ENCODE measurements around the gene OTUD5. TPM values are rescaled to one million over a fixed set of nuclear protein-coding genes. Genes with fewer than 3 reads are reported as not detected.

Gene OTUD5
- total RNA-seq, 1 donor, result 26.0 TPM

DNA sequence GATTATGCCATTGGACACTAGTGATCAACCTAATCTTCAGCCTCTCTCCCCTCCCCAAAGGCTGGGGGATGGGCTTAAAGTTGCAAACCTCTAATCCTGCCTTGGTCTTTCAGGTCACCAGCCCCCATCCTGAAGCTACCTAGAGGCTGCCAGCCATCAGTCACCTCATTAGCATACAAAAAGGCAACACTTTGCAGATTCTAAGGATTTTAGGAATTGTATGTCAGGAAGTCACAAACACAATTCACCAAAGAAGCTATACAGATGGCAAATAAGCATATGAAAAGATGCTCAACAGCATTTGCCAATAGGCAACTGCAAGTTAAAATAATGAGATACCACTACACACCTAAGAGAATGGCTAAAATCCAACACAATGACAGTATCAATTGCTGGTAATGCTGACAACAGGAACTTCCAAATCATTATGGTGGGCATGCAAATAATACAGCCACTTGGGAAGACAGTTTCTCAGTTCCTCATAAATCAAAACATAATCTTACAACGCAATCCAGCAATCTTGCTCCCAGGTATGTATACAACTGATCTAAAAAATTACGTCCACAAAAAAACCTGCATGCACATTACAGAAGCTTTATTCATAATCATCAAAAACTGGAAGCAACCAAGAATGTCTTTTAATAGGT, 29.5 kb downstream of the OTUD5 start:
- DNase-seq (ENCODE audit: low read depth), result no peak
- TF ChIP-seq, protein P1, sequence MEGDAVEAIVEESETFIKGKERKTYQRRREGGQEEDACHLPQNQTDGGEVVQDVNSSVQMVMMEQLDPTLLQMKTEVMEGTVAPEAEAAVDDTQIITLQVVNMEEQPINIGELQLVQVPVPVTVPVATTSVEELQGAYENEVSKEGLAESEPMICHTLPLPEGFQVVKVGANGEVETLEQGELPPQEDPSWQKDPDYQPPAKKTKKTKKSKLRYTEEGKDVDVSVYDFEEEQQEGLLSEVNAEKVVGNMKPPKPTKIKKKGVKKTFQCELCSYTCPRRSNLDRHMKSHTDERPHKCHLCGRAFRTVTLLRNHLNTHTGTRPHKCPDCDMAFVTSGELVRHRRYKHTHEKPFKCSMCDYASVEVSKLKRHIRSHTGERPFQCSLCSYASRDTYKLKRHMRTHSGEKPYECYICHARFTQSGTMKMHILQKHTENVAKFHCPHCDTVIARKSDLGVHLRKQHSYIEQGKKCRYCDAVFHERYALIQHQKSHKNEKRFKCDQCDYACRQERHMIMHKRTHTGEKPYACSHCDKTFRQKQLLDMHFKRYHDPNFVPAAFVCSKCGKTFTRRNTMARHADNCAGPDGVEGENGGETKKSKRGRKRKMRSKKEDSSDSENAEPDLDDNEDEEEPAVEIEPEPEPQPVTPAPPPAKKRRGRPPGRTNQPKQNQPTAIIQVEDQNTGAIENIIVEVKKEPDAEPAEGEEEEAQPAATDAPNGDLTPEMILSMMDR (IDR thresholded peaks at IDR 0.05; ENCODE audit: insufficient read depth, low read length), result no peak
- H3K4me3 ChIP-seq (ENCODE audit: low read depth, low read length), result no peak overlapping the region

DNA sequence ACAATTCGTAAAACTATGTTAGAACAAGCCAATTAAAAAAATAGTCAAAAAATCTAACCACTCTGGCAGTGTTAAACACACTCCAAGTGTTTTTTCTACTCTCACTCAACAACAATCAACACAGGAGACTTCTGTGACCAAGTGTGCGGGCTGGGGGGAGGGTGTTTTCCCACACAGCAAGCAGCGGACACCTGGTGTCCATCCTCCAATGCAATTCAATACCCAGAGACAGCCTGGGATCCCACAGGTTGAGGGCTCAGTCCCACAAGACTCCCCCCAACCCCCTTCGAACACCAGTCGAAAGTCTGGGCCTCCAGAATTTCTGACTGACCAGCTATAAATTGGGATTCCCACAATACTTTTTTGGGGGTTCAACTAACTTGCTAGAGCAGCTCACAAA, 30.3 kb downstream of the OTUD5 start:
- TF ChIP-seq, protein P1 (IDR thresholded peaks at IDR 0.05; ENCODE audit: insufficient read depth, low read length), result no peak
- H3K4me3 ChIP-seq (ENCODE audit: low read depth, low read length), result no peak overlapping the region
- no peak for DNase-seq (ENCODE audit: low read depth)

DNA sequence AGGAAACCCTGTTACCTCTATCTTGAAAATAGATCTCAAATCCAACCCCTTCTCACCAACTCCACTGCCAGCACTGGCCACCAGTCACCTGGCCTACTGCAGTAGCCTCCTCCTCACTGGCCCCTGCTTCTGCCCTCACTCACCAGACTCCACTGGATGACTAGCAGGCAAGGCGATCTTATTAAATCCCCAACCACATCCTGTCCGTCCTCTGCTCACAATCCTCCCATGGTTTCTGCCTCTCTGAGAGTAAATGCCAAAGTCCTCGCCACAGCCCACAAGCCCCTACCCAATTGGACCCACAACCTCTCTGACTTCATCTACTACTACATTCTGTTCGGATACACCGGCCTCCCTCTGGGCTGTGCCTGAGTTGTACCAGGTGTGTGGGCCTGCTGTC, 33.1 kb downstream of the OTUD5 start:
- TF ChIP-seq, protein P1 (IDR thresholded peaks at IDR 0.05; ENCODE audit: insufficient read depth, low read length), result no peak

DNA sequence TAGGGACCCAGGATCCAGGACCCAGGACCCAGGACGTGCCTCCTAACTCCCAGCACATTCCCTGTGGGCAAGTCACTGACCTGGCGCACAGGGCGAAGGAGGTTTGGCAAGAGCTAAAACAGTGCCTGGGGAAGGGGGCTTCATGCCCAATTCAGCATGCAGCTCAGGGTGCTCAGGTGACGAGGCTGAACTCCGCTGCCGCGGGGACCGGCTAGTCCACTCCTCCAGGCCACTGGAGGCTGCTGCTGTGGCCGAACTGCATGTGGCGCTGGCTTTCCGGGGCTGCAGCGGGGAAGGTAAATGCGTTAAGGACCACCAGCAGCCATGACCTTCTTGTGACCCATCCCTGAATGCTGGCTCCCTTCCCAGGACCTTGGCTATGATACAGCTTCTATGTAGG, 33.6 kb downstream of the OTUD5 start:
- H3K4me3 ChIP-seq (ENCODE audit: low read depth, low read length), result no peak overlapping the region
- TF ChIP-seq, protein P1 (IDR thresholded peaks at IDR 0.05; ENCODE audit: insufficient read depth, low read length), result no peak
- no peak for DNase-seq (ENCODE audit: low read depth)

More for the DNA sequence above, 33.1 kb downstream of the OTUD5 start:
- no peak for DNase-seq (ENCODE audit: low read depth)
- H3K4me3 ChIP-seq (ENCODE audit: low read depth, low read length), result no peak overlapping the region

DNA sequence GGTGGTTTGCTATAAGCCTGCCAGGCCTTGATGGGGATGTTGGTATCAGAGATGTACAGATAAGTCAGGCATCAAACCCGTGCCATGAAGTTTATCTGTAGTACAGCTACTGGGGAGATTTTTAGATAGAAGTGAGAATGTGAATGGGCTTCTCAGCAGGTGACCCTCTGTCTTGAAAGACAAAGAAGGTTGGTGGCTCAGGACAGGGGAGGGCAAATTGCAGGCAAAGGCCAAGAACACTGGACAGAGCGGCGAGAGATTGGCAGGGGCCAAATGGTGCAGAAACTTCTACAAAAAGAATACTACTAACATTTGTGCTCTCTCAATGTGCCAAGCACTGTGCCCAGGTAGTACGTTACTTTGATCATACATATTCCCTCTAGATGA, 36.7 kb downstream of the OTUD5 start:
- DNase-seq (ENCODE audit: low read depth), result no peak
- H3K4me3 ChIP-seq (ENCODE audit: low read depth, low read length), result no peak overlapping the region
- TF ChIP-seq, protein P1 (IDR thresholded peaks at IDR 0.05; ENCODE audit: insufficient read depth, low read length), result no peak

DNA sequence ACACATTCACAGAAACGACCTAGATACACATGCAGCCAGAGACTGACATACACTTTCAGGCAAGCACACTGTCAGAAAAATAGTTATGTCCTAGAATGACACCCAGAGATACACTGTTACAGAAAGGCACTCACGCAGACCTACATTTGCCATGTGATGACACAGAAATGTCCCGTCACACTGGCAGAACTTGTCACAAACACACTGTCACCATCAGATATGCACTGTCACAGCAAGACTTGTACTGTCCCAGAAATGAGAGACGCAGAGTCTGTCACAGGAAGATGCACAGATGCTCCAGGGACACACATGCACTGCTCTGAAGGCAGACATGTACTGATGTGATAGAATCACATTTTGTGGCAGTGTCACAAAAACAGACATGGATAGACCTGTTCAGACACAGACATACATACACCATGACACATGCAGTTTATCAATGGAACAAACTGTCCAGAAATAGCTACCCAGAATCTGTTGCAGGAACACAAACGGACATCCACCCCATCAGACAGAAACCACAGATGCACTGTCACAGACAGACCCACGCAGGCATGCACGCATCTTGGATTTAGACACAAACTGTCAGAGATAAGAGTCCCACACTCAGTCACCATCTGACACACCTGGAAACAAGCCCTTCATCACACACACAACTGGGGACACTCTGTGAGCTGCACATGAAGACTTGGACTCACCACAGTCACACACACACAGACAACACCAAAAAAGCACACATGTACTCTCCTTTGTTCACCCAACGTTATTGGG, 37.3 kb downstream of the OTUD5 start:
- TF ChIP-seq, protein P1 (IDR thresholded peaks at IDR 0.05; ENCODE audit: insufficient read depth, low read length), result no peak
- H3K4me3 ChIP-seq (ENCODE audit: low read depth, low read length), result no peak overlapping the region
- no peak for DNase-seq (ENCODE audit: low read depth)
